Brain microvascular endothelial cell (primary cell): Measurements from ENCODE around the gene BCL6.
A peak's percentile ranks its signal among the peaks of the same experiment; 100 is the strongest.

ENCODE experiments used
- DNase-seq: peaks from one replicate; pipeline ENCODE4 v3.0.0-alpha.2; 2020
- H3K27ac ChIP-seq: fragments of 250-450 bp; sonication (Bioruptor Pico); 2 replicates; pipeline ENCODE4 v1.5.1; 2020; ENCODE audit warnings: mild to moderate bottlenecking, moderate library complexity
- H3K27me3 ChIP-seq: fragments of 250-450 bp; sonication (Bioruptor Pico); replicated peaks from 2 replicates; pipeline ENCODE4 v1.5.1; 2020; ENCODE audit warnings: mild to moderate bottlenecking
- H3K36me3 ChIP-seq: fragments of 250-450 bp; sonication (Bioruptor Pico); replicated peaks from 2 replicates; pipeline ENCODE4 v1.5.1; 2020; ENCODE audit warnings: mild to moderate bottlenecking
- H3K4me3 ChIP-seq: 2 replicates; pipeline ENCODE4 v1.5.1; 2011; ENCODE audit warnings: low read depth, mild to moderate bottlenecking, control low read depth, low read length, moderate library complexity
- CTCF ChIP-seq: IDR thresholded peaks from 2 replicates; pipeline ENCODE4 v1.5.1; 2011; ENCODE audit warnings: low read depth, mild to moderate bottlenecking, moderate library complexity, low read length, control low read depth, inconsistent platforms; ENCODE audit errors: missing control alignments
- in situ Hi-C: cut with HindIII; loops from 2 replicates; pipeline ENCODE4 v1.10.0; 2017; ENCODE audit warnings: low sequenced_read_pairs, low pct_ligation_motif_present

The BCL6 gene

GRCh38 chr3:187742351-187743171, 2.7 kb downstream of the BCL6 start:
- H3K27me3 ChIP-seq, result no peaks in the 10 kb centered on the region
- DNase-seq, result no peak

GRCh38 chr3:187741403-187742350, 3.6 kb downstream of the BCL6 start:
- TF ChIP-seq CTCF, result peak; percentile 86
- in situ Hi-C loops, result loop anchor here (5.0 to 25.0 kb wide), 4 partner anchors 546 to 1211 kb away; no protein-coding TSS in a partner anchor

More at GRCh38 chr3:187742351-187743171, 2.7 kb downstream of the BCL6 start:
- H3K36me3 ChIP-seq, result no peaks in the 10 kb centered on the region
- in situ Hi-C loops, result loop anchor here (5.0 to 25.0 kb wide), 4 partner anchors 545 to 1210 kb away; no protein-coding TSS in a partner anchor
- peak overlapping the region; percentile 87 for H3K4me3 ChIP-seq
- TF ChIP-seq CTCF, result no peak
- H3K27ac ChIP-seq, result peak overlapping the region; percentile 1

GRCh38 chr3:187740421-187741399, 4.6 kb downstream of the BCL6 start:
- no peaks in the 10 kb centered on the region for H3K27me3 ChIP-seq
- peak overlapping the region; percentile 95 for H3K27ac ChIP-seq
- H3K4me3 ChIP-seq, result peak overlapping the region; percentile 68
- peak; percentile 91 for TF ChIP-seq CTCF
- no peaks in the 10 kb centered on the region for H3K36me3 ChIP-seq
- DNase-seq, result peak; percentile 37
- in situ Hi-C loops, result loop anchor here (5.0 to 25.0 kb wide), 4 partner anchors 547 to 1212 kb away; no protein-coding TSS in a partner anchor

More at GRCh38 chr3:187741403-187742350, 3.6 kb downstream of the BCL6 start:
- H3K27ac ChIP-seq, result peak overlapping the region; percentile 95
- H3K36me3 ChIP-seq, result no peaks in the 10 kb centered on the region
- DNase-seq, result peak; percentile 70
- H3K27me3 ChIP-seq, result no peaks in the 10 kb centered on the region
- peak overlapping the region; percentile 68 for H3K4me3 ChIP-seq

GRCh38 chr3:187739561-187740332, 5.5 kb downstream of the BCL6 start:
- Histone ChIP-seq H3K36me3 (no peaks in the 10 kb centered on the region), H3K27ac (peak overlapping the region; percentile 95), H3K27me3 (no peaks in the 10 kb centered on the region), H3K4me3 (peak overlapping the region; percentile 68)
- in situ Hi-C loops, result loop anchor here (5.0 to 25.0 kb wide), 4 partner anchors 548 to 1213 kb away; no protein-coding TSS in a partner anchor
- peak; percentile 82 for TF ChIP-seq CTCF
- peak; percentile 86 for DNase-seq
